WTC11 (cell line): ENCODE data around the gene LIPT1.

Source experiments
- ATF1 ChIP-seq: sonication (generic); formaldehyde crosslinking; IDR thresholded peaks from 2 replicates; pipeline ENCODE4 v1.8.1; 2023; ENCODE audit warnings: mild to moderate bottlenecking, moderate library complexity, missing genetic modification reagents
- ATF2 ChIP-seq: sonication (generic); formaldehyde crosslinking; IDR thresholded peaks from 2 replicates; pipeline ENCODE4 v1.8.1; 2022; ENCODE audit warnings: low read depth, missing genetic modification reagents, borderline replicate concordance
- ATF6 ChIP-seq: sonication (generic); formaldehyde crosslinking; IDR thresholded peaks from 2 replicates; pipeline ENCODE4 v1.8.1; 2023; ENCODE audit warnings: mild to moderate bottlenecking, missing genetic modification reagents
- CTCF ChIP-seq: fragments of 200-600 bp; IDR thresholded peaks from 2 replicates; pipeline ENCODE4 v1.8.0; 2022; ENCODE audit warnings: antibody characterized with exemption
- EMX1 ChIP-seq: fragments of 250-450 bp; sonication (Bioruptor Pico); IDR thresholded peaks from 2 replicates; pipeline ENCODE4 v1.8.0; 2021; ENCODE audit warnings: mild to moderate bottlenecking
- IRF2 ChIP-seq: sonication (generic); formaldehyde crosslinking; IDR thresholded peaks from 2 replicates; pipeline ENCODE4 v1.8.0; 2022; ENCODE audit warnings: low read depth, missing genetic modification reagents, borderline replicate concordance
- PREB ChIP-seq: sonication (generic); formaldehyde crosslinking; IDR thresholded peaks from 2 replicates; pipeline ENCODE4 v1.8.1; 2022; ENCODE audit warnings: mild to moderate bottlenecking, missing genetic modification reagents, moderate library complexity, borderline replicate concordance
- STAT6 ChIP-seq: sonication (generic); formaldehyde crosslinking; conservative IDR thresholded peaks from 2 replicates; pipeline ENCODE4 v1.8.1; 2023; ENCODE audit warnings: mild to moderate bottlenecking, low read depth, missing genetic modification reagents, moderate library complexity
- USF1 ChIP-seq: sonication (generic); formaldehyde crosslinking; IDR thresholded peaks from 2 replicates; pipeline ENCODE4 v1.8.0; 2022; ENCODE audit warnings: mild to moderate bottlenecking, missing genetic modification reagents
- ZNF121 ChIP-seq: sonication (generic); formaldehyde crosslinking; IDR thresholded peaks from 2 replicates; pipeline ENCODE4 v1.8.0; 2023; ENCODE audit warnings: missing genetic modification reagents

- TF ChIP-seq ZNF121 (CRISPR knock-in tag): no peak
- TF ChIP-seq ATF1 (CRISPR knock-in tag): no peak
- peak; percentile 94 for TF ChIP-seq USF1
- no peak for TF ChIP-seq CTCF
- TF ChIP-seq STAT6: no peak
- no peak for TF ChIP-seq ATF2 (CRISPR knock-in tag)
- no peak for TF ChIP-seq IRF2 (CRISPR knock-in tag)
- no peak for TF ChIP-seq ATF6 (CRISPR knock-in tag)
- no peak for TF ChIP-seq EMX1 (CRISPR knock-in tag)
- peak; percentile 54; the same call in 1 of the 2 replicates for TF ChIP-seq PREB (CRISPR knock-in tag)
Observed at GRCh38 chr2:99180755-99181623, 26.2 kb downstream of the LIPT1 start, which contains the start of the genes MITD1 and MRPL30.
